Measurements from ENCODE around the gene ANKMY1.
"Not testable (repeated sequence)": the region's sequence is repeated elsewhere in the genome, so short reads cannot be mapped to it uniquely, and the experiment has no call there.

The ANKMY1 gene

DNA sequence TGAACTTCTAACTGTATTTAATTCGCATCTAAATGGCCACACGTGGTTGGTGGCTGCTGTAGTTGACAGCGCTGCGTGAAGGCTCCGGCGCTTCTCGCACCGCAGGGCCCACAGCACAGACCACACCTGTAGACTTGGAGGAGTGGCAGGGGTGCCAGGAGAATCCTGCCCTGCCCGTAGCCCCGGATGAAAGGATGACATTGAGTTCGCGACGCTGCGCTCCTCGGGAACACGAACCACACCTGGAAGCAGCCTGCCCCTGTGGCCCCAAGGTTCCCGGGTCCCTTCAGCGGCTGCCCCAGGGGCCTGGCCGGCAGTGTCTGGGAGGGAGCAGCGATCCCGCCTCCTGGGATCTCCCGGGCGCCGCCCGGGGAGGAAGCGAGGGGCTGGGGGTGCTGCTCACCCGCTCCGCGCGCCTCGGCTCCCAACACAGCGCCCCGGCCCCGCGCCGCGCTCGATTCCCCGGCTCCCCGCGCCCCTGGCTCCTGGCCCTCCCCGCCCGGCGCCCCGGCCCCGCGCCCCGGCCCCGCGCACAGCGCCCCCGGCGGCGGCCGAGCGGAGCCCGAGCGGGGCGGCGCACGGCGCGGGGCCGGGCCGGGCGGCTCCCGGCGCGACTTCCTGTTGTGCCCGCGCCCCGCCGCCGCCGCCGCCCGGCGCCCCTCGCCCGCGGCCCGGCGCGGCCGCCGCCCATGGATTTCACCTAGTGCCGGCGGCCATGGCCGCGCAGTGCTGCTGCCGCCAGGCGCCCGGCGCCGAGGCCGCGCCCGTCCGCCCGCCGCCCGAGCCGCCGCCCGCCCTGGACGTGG lies 10.3 kb upstream of the ANKMY1 start, which contains the start of gene RNPEPL1:
Gene RNPEPL1, plus strand, starts transcription at position 613 of the 806 bp plus-strand sequence. Its CDS starts 103 bp downstream, at position 716.
- FAIRE-seq = no peak

DNA sequence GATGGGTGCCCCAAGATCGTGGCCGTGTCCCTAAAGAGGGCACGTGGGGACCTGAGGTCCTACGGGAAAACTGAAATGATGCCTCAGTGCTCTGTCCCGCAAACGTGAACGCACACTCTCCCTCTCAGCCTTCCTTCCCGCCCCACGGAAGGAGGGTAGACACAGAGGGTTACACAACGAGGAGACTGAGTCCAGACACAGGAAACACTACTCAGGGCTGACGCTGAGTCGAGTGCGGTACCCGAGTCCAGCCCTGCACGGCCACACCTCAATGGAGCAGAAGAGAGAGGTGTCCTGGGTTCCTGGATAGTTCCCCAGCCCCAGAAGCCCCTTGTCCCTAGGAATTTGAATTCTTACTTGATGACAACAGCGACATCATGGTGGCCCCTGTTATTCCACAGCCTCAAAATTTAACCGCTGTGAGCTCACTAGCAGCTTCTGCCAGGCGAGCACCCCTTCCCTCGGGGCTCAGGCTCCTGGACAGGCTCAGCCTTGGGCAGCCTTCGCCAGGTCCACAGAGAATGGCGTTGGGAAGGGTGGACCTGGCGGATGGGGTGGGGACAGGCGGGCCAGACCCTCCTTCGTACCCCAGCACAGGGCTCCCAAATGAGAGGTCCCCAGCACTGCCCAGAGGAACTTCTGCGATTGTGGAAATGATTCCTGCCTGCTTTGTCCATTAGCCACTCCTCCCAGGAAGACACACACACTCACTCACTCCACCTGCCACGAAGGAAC lies 9.5 kb upstream of the ANKMY1 start:
- FAIRE-seq = no peak

DNA sequence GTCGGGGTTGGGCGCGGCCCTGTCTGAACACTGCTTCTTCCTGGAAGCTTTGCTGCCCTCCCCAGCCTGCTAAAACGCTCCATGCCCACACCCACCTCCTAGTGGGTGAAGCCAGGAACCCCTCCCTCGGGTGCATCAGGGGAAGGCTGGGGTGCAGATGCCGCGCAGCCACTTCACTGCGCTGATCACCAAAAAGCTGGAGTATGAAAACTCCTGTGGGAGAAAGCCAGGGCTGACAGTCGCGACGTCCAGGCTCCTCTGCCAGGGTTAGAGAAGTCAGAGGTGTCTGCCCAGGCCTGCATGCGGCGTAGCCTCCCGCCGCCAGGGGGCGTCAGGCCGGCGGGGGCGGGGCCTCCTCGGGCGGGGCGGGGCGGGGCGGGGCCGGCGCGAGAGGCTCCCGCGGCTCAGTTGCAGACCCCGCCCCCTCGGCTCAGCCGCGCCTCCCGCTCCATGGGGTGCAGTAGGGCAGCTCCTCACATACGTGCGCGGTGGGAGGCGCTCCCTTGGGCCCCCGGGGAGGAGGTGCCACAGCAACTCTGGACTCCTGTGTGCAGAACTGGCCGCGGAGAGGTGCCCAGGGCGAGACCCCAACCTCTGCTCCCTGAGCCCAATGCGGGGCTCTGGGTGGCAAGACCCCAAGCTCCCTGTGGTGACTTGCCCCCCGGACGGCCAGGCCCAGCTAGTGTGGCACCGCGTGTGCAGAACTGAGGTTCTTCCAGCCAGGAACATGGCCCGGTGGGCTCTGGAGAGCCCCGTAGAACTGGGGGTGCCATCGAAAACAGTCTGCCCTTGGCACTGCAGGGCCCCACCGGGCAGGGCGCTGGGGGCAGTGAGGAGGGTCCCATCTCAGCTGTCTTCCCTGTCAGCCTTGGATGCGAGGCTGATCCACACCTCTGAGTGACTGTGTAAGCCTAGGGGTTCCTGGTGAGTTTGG lies 8.7 kb upstream of the ANKMY1 start:
- no peak for FAIRE-seq

DNA sequence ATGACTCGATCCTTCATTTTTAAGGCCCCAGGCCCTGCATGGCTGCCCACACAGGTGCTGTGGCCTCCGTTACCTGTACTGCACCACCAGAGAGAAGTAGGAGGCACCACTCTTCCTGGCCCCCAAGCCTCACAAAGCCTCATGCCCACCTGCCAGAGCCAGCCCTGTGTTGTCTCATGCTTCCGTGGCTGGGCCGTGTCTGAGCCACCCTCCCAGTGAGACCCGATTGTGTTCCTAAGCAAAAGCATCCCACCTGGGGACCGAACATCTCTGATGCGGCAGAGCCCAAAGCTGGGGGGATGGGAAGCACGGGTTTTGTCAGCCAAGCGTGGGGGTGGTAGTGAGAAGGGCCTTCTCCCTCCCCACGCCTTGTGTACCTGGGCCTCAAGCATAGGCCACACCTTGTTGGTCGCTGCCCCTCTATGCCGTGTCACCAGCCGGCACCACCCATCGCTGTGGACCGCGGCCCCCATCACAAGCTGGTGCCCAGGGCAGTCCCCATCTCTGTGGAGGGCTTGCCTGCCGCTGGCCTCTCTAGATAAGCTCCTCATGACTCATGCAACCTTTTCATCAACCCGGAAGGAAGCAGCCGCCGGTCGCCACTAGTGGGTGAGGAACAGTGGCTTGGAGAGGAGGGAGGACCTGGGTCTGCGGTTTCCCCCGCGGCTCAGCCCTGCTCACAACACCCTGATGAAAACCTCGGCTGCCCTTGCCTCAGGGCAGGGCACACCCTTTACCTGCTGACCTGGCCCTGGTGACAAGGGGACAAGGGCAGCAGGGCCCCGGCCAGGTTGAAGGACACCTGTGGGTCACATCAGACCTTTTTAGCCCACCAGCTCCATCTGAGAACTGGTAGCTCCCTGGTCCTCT lies 7.8 kb upstream of the ANKMY1 start:
- no peak for FAIRE-seq

DNA sequence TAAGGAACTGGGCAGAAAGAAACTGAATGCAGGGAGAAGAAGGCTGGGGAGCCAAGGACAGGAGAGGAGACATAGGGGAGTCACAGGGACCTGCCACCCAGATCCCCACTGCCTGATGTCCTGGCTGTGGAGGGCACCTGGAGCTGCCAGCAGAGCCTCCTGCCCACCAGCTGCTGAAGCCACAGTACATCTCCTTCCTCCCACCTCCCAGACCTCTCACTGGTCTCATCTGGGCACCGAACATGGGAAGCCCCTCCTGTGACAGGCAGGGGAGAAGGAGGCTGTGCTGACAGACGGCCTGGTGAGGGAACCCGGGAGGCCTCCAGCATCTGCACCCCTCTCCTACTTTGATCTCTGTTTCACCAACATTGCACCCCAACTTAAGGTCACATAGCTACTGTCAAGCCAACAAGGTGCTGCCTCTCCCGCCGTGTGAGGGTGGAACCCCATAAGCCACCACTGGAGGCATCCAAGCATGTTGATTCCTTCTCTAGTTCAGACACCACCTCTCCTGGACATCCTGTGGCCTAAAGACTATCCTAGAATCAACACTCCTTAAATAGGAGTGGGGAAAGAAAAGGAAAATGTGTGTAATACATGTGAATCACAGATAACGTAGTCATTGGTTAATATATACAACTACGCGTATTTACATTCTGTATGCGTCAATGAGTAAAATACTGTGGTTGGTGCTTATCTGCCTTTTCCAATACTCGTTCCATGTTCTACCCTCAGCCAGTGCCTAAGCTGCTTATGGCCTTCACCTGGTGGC lies 7.0 kb upstream of the ANKMY1 start:
- no peak for FAIRE-seq

DNA sequence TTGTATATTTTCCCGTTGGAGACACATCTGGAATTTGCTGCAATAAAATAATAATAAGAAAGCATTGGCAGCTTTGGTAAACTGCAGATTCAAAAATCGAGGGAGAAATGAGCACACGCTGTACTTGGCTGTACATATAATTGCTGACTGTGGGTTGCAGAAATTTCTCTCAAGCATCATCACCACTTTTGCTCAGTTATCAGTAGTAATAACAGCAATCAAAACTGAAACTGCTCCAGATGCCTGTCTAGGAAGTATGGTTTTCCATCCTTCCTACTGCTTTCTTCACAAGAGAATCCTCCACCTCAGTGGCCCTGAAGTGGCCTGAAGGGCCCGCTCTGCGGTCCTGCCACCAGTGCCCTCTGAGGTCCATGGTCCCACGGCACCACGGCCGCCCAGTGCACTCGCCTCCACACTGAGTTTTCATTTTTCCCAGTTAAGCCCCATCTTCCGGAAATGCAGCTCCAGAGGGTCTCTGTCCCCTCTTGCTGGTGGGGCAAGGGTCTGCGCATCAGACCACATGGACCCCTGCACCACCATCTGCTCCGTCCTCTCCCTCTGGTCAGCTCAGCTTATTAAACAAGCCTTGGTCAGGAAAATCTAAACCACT lies 6.3 kb upstream of the ANKMY1 start:
- no peak for FAIRE-seq

DNA sequence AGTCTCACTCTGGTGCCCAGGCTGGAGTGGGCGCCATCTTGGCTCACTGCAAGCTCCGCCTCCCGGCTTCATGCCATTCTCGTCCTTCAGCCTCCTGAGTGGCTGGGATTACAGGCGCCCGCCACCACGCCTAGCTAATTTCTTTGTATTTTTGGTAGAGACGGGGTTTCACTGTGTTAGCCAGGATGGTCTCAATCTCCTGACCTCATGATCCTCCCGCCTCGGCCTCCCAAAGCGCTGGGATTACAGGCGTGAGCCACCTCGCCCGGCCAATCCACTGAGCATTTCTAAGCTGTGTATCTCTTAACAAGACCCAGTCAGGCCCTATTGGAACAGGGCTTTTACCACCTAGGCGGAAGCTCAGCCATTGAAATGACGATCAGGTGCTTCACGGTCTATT lies 5.4 kb upstream of the ANKMY1 start:
- not testable (repeated sequence) for FAIRE-seq

DNA sequence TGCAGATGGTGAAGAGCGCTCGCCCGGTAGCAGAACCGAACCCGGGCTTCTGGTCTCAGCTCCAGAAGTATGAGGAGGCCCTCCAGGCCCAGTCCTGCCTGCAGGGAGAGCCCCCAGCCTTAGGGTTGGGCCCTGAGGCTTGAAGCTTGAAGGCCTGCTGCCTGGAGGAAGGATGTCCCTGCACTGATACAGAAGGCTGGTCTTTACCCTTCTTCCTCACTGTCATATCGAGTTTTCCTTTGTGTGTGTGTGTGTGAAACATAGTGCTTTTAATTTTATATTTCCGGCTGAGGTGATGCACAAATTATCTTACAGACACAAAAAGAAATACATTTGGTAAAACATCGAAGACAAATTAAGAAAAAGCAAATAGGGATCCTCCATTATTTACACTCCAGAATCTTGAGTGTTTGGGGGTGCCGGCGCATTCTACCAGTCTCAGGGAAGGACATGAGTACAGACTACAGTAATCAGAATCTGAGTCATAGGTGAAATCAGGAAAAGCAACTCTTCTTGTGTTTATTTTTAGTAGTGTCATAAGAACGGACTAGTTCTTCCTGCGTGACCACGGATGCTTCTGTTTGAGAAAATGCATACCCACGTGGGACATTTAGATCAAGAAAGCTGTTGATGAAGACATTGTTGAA lies 3.7 kb upstream of the ANKMY1 start:
- no peak for FAIRE-seq

DNA sequence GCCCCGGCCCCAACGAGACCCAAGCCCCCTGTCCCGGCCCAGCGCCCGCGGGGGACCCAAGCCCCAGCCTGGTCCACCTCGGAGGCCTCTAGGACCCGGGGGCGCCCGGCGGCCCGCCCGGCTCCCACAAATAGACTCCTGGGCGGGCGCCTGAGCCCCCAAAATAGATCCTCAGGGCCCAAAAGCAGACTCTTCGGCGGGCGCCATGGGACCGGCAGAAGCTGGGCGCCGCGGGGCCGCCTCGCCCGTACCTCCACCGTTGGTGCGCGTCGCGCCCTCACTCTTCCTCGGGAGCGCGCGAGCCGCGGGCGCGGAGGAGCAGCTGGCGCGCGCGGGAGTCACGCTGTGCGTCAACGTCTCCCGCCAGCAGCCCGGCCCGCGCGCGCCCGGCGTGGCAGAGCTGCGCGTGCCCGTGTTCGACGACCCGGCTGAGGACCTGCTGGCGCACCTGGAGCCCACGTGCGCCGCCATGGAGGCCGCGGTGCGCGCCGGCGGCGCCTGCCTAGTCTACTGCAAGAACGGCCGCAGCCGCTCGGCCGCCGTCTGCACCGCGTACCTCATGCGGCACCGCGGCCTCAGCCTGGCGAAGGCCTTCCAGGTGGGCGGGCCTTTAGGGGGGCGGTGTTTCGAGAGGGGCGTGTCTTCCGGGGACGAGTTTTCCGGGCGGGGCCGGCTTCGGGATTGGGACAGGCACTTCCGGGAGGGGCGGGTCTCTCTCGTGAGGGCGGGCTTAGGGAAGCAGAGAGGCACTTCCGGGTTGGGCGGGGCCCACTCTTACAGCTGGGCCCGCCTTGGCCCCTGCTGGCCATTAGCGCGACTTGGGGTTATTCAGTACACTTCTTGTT lies 2.9 kb upstream of the ANKMY1 start:
- peak; percentile 95 for FAIRE-seq

DNA sequence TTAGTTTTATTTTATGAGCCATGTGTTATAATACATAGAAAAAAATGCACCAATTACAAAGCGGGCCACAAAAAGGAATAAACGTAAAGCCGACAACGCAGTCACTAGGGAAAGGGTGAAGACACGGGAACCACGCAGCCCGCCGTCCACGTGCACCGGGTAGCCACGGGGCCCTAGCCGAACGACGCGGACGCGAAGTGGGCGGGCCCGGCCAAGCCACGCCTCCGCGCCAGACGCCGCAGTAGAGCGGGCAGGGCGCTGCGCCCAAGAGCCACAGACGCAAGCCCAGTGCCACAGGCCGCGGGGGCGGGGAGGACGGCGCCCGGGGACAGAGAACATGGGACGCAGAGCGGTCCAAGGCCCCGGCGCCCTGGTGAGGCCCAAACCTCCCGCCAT lies 2.3 kb upstream of the ANKMY1 start, which contains the start of gene DUSP28:
Gene DUSP28, plus strand, starts transcription at position 274 of the 396 bp plus-strand sequence. CDS start 328 bp downstream, outside the sequence.
- no peak for FAIRE-seq

DNA sequence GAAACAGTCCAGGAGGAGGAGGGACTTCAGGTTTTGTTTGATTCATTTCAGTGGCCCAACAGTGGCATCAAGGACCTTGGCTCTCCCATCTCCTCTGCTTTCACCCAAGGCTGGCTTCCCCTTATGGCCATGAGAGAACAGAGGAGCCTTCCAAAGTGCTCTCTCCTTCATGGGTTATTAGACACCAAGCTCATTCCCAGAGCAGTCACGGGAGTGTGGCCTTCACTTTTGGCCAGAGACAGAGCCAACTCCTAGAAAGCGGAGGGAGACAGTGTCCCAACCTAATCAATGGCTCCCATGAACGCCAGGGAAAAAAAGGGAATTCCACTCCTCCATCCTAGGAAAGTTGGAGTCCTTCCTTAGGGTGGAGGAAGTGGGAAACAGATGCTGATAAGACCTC lies 1.5 kb upstream of the ANKMY1 start:
- FAIRE-seq = no peak

DNA sequence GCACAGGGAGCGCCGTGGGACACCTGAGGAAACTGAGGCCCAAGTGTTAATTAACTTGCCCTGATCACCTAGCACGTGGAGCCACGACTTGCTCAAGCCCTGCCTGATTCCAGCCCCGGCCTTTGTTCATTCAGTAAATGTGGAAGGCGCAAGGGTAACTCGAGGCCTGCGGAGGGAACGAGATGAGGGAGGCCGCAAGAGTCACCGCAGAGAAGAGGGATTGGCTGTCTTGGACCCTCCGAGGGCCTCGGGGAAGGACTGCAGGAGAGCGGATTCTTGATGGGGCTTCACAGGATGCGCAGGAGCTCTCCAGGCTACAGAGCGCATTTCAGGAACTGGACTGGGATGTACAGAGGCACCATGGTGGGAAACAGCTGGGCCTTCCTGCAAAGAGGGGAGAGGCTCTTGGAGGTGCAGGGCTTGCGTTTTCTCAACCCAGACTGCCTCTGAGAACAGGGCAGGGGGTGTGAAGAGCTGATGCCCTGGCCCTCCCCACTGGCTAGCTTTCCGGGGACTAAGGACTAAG lies 511 bp upstream of the ANKMY1 start:
- FAIRE-seq = no peak

DNA sequence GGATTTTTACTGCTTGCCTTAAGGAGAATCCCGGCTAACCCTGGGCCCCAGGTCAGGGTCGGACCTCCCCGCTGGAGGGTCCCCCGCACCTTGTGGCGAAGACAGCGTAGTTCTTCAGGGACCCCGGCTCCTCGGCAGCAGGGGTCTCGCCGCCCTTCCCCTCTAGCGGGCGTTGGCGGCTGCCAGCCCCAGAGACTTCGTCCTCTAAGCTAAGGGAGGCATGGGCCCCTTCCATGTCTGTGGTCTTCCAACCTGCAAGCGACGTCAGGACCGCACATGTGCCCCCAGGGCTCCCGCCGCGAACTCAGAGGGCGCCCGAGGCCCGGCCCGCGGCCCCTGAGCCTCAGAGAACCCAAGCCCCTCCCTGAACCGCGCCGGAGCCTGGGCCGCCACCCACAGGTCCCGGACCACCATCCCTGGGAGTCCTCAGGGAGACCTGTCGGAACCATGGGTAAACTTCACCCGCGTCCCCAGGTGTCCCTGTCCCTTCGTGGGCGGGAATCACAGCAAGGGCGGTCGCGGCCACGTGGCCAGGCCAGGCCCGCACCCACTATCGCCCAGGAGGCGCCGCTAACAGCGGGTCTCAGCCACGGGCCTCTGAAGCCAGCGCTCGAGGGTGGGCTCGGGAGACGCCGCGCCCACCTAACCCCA lies 562 bp downstream of the ANKMY1 start:
- no peak for FAIRE-seq

DNA sequence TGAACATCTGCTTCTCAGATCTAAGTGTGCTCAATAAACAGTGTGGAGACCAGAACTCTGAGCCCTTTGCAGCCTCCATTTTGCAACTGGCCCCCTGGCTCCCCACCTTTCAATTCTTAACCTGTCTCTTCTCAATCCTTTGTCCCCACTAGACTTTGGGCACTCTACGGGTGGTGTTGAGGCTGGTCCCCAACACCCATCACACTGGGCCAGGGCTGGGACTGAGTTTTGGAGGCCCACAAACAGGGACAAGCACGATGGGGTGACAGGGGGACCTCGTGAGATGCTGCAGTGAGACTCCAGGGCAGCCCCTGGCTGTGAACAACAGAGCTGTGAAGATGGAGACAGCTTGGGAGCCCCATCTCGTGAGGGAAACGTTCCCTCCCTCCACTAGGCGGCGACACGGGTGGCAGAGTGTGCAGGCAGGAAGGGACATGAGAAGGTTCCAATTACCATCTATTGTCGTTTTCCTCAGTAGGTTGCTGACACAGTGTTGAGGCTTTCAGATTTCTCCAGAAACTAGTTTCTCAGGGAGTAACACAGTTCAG lies 1.2 kb downstream of the ANKMY1 start:
- no peak for FAIRE-seq

DNA sequence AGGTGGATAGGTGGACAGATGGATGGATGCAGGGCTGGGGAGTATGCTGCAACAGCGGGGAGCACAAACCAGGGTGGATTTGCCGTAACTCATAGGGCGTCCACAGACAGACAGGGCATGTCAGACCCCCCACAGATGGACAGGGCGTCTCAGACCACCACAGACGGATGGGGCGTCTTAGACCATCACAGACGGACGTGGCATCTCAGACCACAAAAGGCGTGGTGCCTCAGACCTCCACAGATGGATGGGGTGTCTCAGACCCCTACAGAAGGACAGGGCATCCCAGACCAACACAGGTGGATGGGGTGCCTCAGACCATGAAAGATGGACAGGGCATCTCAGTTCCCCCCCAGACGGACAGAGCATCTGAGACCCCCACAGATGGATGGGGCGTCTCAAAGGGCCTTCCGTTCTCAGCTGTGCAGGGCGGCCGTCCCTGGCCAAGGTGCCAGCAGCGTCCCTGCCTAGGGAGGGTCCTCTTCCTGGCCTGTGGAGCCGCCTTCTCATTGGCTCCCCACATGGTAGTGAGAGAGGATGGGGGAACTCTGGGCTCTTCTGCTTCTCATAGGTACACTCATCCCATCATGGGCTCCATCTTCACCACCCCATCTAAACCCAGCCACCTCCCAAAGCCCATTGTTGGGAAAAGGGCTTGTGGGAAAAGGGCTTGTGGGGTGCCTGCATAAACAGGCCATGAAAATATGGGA lies 2.1 kb downstream of the ANKMY1 start:
- FAIRE-seq = no peak

DNA sequence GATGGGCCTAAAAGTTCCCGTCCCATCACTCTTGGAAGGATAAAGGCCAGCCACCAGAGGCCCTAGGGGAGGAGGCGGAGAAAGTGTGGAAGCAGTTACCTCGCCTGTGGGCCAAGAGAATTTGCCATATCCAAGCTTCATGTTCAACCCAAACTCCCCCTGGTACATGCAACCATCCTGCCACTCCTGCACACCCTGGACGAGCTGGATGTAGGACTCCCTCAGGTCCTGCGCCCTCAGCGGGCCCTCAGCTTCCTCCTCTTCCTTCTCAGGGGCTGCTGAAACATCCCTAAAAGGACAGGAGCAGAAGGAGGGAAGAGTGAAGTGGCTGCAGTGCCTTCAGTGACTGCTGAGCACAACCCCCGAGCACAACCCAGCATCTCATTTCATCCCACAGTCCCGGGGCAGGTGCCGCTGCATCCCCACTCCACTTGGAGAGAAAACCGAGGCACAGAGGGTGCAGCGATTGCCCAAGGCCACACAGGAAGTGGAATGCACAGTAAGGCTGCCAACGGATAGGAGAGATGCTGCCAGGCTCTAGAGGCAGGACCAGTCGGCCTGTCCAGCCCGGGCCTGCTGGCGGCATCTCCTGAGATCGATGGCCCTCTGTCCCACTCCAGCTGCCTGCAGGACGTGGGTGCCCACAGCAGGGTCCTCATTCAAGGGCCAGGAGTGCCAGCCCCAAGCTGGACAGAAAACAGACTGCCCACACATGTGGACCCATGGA lies 2.9 kb downstream of the ANKMY1 start:
- FAIRE-seq = no peak

Measured in G401.6 (cell line).